Kidney (tissue), 14 donors: ENCODE data around the gene NQO1. TPM values are rescaled to one million over a fixed set of nuclear protein-coding genes. Genes with fewer than 3 reads are reported as not detected.
A peak's percentile ranks its signal among the peaks of the same experiment; 100 is the strongest.

Source experiments
- DNase-seq, 5 donors: peaks; one replicate each; pipeline ENCODE4 v3.0.0-alpha.2; 2013 to 2020
- FAIRE-seq: peaks from 2 replicates; lab custom pipeline; 2012; peaks lifted over from hg19 to GRCh38; lab: Jason Lieb, UNC
- H3K27ac ChIP-seq, 2 donors: one replicate each; pipeline ENCODE4 v1.7.0; 2013; ENCODE audit warnings: low read depth in 2 of 2, low read length in 2 of 2, inconsistent platforms in 1 of 2
- H3K27me3 ChIP-seq: one replicate; pipeline ENCODE4 v1.7.1; 2013; ENCODE audit warnings: low read length, inconsistent platforms; ENCODE audit not compliant: control insufficient read depth, insufficient read depth
- H3K36me3 ChIP-seq, 3 donors: one replicate each; pipeline versions ENCODE4 v1.7.0 to v1.7.1; 2013; ENCODE audit warnings: low read length in 3 of 3, control low read depth in 1 of 3, inconsistent platforms in 1 of 3; ENCODE audit not compliant: insufficient read depth in 3 of 3, control insufficient read depth in 2 of 3
- H3K4me1 ChIP-seq, 3 donors: one replicate each; pipeline versions ENCODE4 v1.7.0 to v1.7.1; 2013; ENCODE audit warnings: low read length in 3 of 3, inconsistent platforms in 1 of 3, low read depth in 1 of 3; ENCODE audit not compliant: control insufficient read depth in 2 of 3, insufficient read depth in 2 of 3
- H3K4me3 ChIP-seq, 3 donors: one replicate each; pipeline versions ENCODE4 v1.7.0 to v1.8.1; 2013; ENCODE audit warnings: low read length in 3 of 3, control low read depth in 1 of 3, inconsistent platforms in 1 of 3
- H3K9ac ChIP-seq, 3 donors: one replicate each; pipeline versions ENCODE4 v1.7.0 to v1.7.1; 2013; ENCODE audit warnings: low read length in 3 of 3, control low read depth in 1 of 3, inconsistent platforms in 1 of 3
- H3K9me3 ChIP-seq, 3 donors: one replicate each; pipeline versions ENCODE4 v1.7.0 to v1.7.1; 2013; ENCODE audit warnings: low read length in 3 of 3, control low read depth in 1 of 3, inconsistent platforms in 1 of 3; ENCODE audit not compliant: control insufficient read depth in 2 of 3, insufficient read depth in 1 of 3
- intact Hi-C: fragments of 100-400 bp; cut with DNase I; formaldehyde crosslinking; loops from one replicate; pipeline ENCODE4 v1.11.1; 2022
- polyA plus RNA-seq: library from polyadenylated mRNA; stranded (reverse); fragments of 350-450 nt; fragmentation: Illumina TruSeq; extraction: RNeasy Lipid Tissue Mini Kit (QIAGEN cat#74804); gene quantifications from one replicate; pipeline ENCODE4 v1.2.3, GENCODE V29; 2014; ENCODE audit warnings: low read depth, low replicate concordance; ENCODE audit not compliant: insufficient read depth
- total RNA-seq: library from RNA; stranded (reverse); fragmentation: NEBNext Ultra II Directional; extraction: Animal tissue kit (Norgen Biotek cat#: 25700); gene quantifications from one replicate; pipeline ENCODE4 v1.2.1, GENCODE V29; 2021
- TF ChIP-seq, protein P1 (sequence below): IDR thresholded peaks from 3 replicates; pipeline ENCODE4 v1.5.1; 2012; ENCODE audit warnings: mild to moderate bottlenecking, moderate library complexity, borderline replicate concordance; ENCODE audit not compliant: insufficient read depth; ENCODE audit errors: extremely low read depth
- donor health status: control.
- donor health status: control.
- donor health status: control.
- donor health status: control.
- donor health status: control.
- donor health status: DM: yes; HTN: yes; CAD: no.
- donor health status: Normal renal cell carcinoma (clear cell type).

NQO1 gene
- total and polyA plus RNA-seq, 2 donors from 2014 or later: 87.5 to 414 TPM

- Histone ChIP-seq H3K9ac (peak overlapping the region in 1 of 3 donors; percentile 55), H3K9me3 (no peaks in the 10 kb centered on the region), H3K4me1 (peaks cover 0 to 19% (median 12%) of the 10 kb centered on the region in 3 donors), H3K4me3 (no peak overlapping the region), H3K36me3 (no peaks in the 10 kb centered on the region), H3K27ac (no peak overlapping the region), H3K27me3 (no peaks in the 10 kb centered on the region)
- no peak for DNase-seq
- FAIRE-seq: no peak
- TF ChIP-seq, protein P1, sequence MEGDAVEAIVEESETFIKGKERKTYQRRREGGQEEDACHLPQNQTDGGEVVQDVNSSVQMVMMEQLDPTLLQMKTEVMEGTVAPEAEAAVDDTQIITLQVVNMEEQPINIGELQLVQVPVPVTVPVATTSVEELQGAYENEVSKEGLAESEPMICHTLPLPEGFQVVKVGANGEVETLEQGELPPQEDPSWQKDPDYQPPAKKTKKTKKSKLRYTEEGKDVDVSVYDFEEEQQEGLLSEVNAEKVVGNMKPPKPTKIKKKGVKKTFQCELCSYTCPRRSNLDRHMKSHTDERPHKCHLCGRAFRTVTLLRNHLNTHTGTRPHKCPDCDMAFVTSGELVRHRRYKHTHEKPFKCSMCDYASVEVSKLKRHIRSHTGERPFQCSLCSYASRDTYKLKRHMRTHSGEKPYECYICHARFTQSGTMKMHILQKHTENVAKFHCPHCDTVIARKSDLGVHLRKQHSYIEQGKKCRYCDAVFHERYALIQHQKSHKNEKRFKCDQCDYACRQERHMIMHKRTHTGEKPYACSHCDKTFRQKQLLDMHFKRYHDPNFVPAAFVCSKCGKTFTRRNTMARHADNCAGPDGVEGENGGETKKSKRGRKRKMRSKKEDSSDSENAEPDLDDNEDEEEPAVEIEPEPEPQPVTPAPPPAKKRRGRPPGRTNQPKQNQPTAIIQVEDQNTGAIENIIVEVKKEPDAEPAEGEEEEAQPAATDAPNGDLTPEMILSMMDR: no peak
- intact Hi-C loops: no loop called here
Observed at GRCh38 chr16:69724414-69724873, 1.9 kb downstream of the NQO1 start.

GRCh38 chr16:69721441-69721957 is 4.9 kb downstream of the NQO1 start:
- Histone ChIP-seq H3K9me3 (no peaks in the 10 kb centered on the region), H3K27me3 (no peaks in the 10 kb centered on the region), H3K4me1 (peaks cover 0 to 11% (median 5%) of the 10 kb centered on the region in 3 donors), H3K9ac (no peak overlapping the region), H3K4me3 (no peak overlapping the region), H3K36me3 (peaks cover 0 to 5% (median 0%) of the 10 kb centered on the region in 3 donors), H3K27ac (no peak overlapping the region)
- DNase-seq (no peak), FAIRE-seq (no peak)
- TF ChIP-seq, protein P1: no peak
- intact Hi-C loops: no loop called here

GRCh38 chr16:69720822-69721430 is 5.4 kb downstream of the NQO1 start:
- intact Hi-C loops: no loop called here
- DNase-seq: no peak
- no peak for FAIRE-seq

More at GRCh38 chr16:69720822-69721430, 5.4 kb downstream of the NQO1 start:
- peaks cover 0 to 8% (median 3%) of the 10 kb centered on the region in 3 donors for H3K4me1 ChIP-seq
- no peak overlapping the region for H3K4me3 ChIP-seq
- no peaks in the 10 kb centered on the region for H3K9me3 ChIP-seq
- H3K9ac ChIP-seq: no peak overlapping the region
- no peaks in the 10 kb centered on the region for H3K27me3 ChIP-seq
- TF ChIP-seq, protein P1: no peak
- H3K27ac ChIP-seq: no peak overlapping the region
- peaks cover 0 to 5% (median 0%) of the 10 kb centered on the region in 3 donors for H3K36me3 ChIP-seq
